Measurements from ENCODE around the gene SPRN. TPM values are rescaled to one million over a fixed set of nuclear protein-coding genes. Genes with fewer than 3 reads are reported as not detected.

Gene SPRN
- total RNA-seq, 6 experiments from 2014 or later = 0.07 to 15.1 (median 0.11) TPM; not detected in 1

DNA sequence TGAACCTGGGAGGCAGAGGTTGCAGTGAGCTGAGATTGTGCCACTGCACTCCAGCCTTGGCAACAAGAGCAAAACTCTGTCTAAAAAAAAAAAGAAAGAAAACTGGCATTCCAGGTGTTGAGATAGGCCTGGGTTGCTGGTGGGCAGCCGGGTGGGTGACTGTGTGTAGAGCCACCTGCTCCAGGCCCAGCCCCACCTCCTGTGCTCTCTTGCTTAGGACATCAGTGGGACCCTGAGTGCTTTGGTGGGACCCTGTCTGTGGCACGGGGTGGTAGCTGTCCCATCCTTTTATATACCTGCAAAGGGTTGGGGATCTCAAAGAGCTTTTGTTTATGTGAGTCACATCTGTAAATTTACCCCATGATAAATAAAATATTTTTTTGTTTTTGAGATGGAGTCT lies 39.2 kb downstream of the SPRN start:
- intact Hi-C loops (cut with DNase I) = no loop called here
- no peak overlapping the region for H3K4me3 ChIP-seq
- TF ChIP-seq, protein P1, sequence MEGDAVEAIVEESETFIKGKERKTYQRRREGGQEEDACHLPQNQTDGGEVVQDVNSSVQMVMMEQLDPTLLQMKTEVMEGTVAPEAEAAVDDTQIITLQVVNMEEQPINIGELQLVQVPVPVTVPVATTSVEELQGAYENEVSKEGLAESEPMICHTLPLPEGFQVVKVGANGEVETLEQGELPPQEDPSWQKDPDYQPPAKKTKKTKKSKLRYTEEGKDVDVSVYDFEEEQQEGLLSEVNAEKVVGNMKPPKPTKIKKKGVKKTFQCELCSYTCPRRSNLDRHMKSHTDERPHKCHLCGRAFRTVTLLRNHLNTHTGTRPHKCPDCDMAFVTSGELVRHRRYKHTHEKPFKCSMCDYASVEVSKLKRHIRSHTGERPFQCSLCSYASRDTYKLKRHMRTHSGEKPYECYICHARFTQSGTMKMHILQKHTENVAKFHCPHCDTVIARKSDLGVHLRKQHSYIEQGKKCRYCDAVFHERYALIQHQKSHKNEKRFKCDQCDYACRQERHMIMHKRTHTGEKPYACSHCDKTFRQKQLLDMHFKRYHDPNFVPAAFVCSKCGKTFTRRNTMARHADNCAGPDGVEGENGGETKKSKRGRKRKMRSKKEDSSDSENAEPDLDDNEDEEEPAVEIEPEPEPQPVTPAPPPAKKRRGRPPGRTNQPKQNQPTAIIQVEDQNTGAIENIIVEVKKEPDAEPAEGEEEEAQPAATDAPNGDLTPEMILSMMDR (IDR thresholded peaks at IDR 0.05) = no peak
- no peak for TF ChIP-seq POLR2A (IDR thresholded peaks at IDR 0.05)
- DNase-seq = peak in 2 of 3 donors; percentile 2 to 5
- H3K36me3 ChIP-seq = no peaks in the 10 kb centered on the region
- no peak overlapping the region for H3K27ac ChIP-seq
- no peak for ATAC-seq
- 93% methylated on average over 2 of the region's 2 CpGs for WGBS (ENCODE audit: insufficient coverage, low coverage, low lambda C conversion rate, missing lambda C conversion rate)
- peaks cover 0 to 1% (median under 1%) of the 10 kb centered on the region in 4 donors for H3K4me1 ChIP-seq
- H3K9me3 ChIP-seq = no peaks in the 10 kb centered on the region
- H3K27me3 ChIP-seq = no peaks in the 10 kb centered on the region

DNA sequence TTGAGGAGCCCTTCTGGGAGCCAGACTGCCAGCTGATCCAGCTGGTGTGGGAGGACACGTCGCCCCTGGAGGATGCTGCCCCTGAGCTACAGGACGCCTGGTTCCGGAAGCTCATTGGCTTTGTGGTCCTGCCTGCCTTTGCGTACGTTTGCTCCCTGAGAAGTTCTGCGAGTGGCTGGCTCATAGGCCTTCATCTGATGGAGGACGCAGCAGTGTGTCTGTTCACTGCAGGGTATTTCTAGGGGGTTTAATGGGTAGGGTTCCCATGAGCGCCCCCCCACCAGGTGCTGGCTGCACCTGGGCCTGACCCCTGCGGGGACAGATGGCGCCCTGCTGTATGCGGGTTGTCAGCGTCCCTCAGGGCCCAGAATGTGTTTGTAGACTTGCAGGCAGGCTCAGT lies 40.4 kb downstream of the SPRN start:
- Histone ChIP-seq H3K4me1 (peaks cover 0 to 9% (median 3%) of the 10 kb centered on the region in 4 donors), H3K4me3 (no peak overlapping the region), H3K36me3 (no peaks in the 10 kb centered on the region), H3K27me3 (no peaks in the 10 kb centered on the region), H3K27ac (no peak overlapping the region), H3K9me3 (no peaks in the 10 kb centered on the region)
- WGBS (ENCODE audit: insufficient coverage, low coverage, low lambda C conversion rate, missing lambda C conversion rate) = 75% methylated on average over 4 of the region's 13 CpGs
- DNase-seq (peak in 1 of 3 donors; percentile 3), ATAC-seq (no peak)
- intact Hi-C loops (cut with DNase I) = no loop called here
- no peak for TF ChIP-seq POLR2A (IDR thresholded peaks at IDR 0.05)
- TF ChIP-seq, protein P1 (IDR thresholded peaks at IDR 0.05) = no peak

DNA sequence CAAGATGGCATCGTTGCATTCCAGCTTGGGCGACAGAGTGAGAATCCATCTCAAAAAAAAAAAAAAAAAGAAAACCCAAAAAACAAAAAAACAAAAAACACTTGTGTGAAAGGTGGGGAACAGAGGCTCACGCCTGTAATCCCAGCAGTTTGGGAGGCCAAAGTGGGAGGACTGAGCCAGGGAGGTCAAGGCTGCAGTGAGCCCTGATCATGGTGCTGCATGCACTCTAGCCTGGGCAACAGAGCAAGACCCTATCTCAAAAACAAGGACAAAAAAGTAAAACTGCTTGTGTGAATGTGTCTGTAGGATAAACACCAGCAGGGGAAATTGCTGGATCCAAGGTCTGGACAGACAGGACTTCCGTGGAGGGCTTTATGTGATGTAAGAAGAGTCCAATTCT lies 40.9 kb downstream of the SPRN start:
- TF ChIP-seq POLR2A (IDR thresholded peaks at IDR 0.05) = no peak
- TF ChIP-seq, protein P1 (IDR thresholded peaks at IDR 0.05) = no peak
- Histone ChIP-seq H3K4me1 (peaks cover 0 to 9% (median 3%) of the 10 kb centered on the region in 4 donors), H3K27ac (no peak overlapping the region), H3K36me3 (no peaks in the 10 kb centered on the region), H3K27me3 (no peaks in the 10 kb centered on the region), H3K4me3 (no peak overlapping the region), H3K9me3 (no peaks in the 10 kb centered on the region)
- no peak for ATAC-seq
- peak in 1 of 3 donors; percentile 2 for DNase-seq
- WGBS (ENCODE audit: insufficient coverage, low coverage, low lambda C conversion rate, missing lambda C conversion rate) = 91% methylated on average over 4 of the region's 4 CpGs
- intact Hi-C loops (cut with DNase I) = no loop called here

- no peak overlapping the region for H3K4me3 ChIP-seq
- H3K9me3 ChIP-seq = no peaks in the 10 kb centered on the region
- H3K36me3 ChIP-seq = no peaks in the 10 kb centered on the region
- ATAC-seq (no peak), DNase-seq (no peak)
- no CpG with 5 or more reads among the region's 8 CpGs for WGBS (ENCODE audit: insufficient coverage, low coverage, low lambda C conversion rate, missing lambda C conversion rate)
- TF ChIP-seq POLR2A (IDR thresholded peaks at IDR 0.05) = no peak
- TF ChIP-seq, protein P1 (IDR thresholded peaks at IDR 0.05) = no peak
- H3K27me3 ChIP-seq = no peaks in the 10 kb centered on the region
- no peak overlapping the region for H3K27ac ChIP-seq
- intact Hi-C loops (cut with DNase I) = no loop called here
- H3K4me1 ChIP-seq = peaks cover 0 to 14% (median 4%) of the 10 kb centered on the region in 4 donors
Measured at GRCh38 chr10:133381036-133381435, 43.4 kb downstream of the SPRN start.

All from right lobe of liver (tissue), 6 donors.